Bronchial epithelial cell (primary cell): ENCODE data around the gene DAG1. TPM values are rescaled to one million over a fixed set of nuclear protein-coding genes. Genes with fewer than 3 reads are reported as not detected.

Source experiments
- DNase-seq: peaks from one replicate; pipeline ENCODE4 v3.0.0-alpha.2; 2010; ENCODE audit warnings: low read depth
- FAIRE-seq: peaks from 2 replicates; lab custom pipeline; 2011; peaks lifted over from hg19 to GRCh38; lab: Jason Lieb, UNC
- H3K27me3 ChIP-seq: 2 replicates; pipeline ENCODE4 v1.5.1; 2011; ENCODE audit warnings: low read length; ENCODE audit not compliant: control insufficient read depth, insufficient read depth
- H3K36me3 ChIP-seq: 2 replicates; pipeline ENCODE4 v1.5.1; 2011; ENCODE audit warnings: low read length; ENCODE audit not compliant: control insufficient read depth, insufficient read depth
- H3K4me3 ChIP-seq: 2 replicates; pipeline ENCODE4 v1.5.1; 2011; ENCODE audit warnings: mild to moderate bottlenecking, low read depth, low read length, control low read depth
- CTCF ChIP-seq: IDR thresholded peaks from 2 replicates; pipeline ENCODE4 v1.5.1; 2011; ENCODE audit warnings: mild to moderate bottlenecking, moderate library complexity, low read length, control low read depth, inconsistent platforms; ENCODE audit not compliant: insufficient read depth, severe bottlenecking
- total RNA-seq: library from RNA; depleted of rRNA; stranded (reverse); fragments of >200 nt; gene quantifications from 2 replicates; pipeline ENCODE4 v1.2.1, GENCODE V29; 2014

Gene DAG1
- total RNA-seq, 1 donor from 2014 or later = 20.3 TPM

DNA sequence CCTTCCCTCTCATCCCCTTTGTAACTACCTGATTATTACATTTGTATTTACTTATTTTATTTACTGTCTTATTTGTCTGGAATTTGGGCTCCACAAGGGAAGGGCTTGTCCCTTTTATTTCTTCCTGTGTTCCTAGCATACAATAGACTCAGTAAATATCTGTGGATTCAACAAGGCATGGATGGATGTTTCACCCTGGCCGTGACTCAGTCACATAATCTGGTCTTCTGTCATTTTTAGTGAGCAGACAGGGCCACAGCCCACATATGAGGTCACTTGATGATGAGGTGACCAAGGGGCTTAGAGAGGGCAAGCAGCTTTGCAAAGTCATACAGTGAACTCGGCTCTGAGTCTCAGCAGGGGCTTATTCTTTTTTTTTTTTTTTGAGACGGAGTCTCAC, 7.8 kb upstream of the DAG1 start:
- Histone ChIP-seq H3K27me3 (no peaks in the 10 kb centered on the region), H3K4me3 (no peak overlapping the region), H3K36me3 (no peaks in the 10 kb centered on the region)
- FAIRE-seq (no peak), DNase-seq (peak; percentile 58)
- TF ChIP-seq CTCF = no peak

DNA sequence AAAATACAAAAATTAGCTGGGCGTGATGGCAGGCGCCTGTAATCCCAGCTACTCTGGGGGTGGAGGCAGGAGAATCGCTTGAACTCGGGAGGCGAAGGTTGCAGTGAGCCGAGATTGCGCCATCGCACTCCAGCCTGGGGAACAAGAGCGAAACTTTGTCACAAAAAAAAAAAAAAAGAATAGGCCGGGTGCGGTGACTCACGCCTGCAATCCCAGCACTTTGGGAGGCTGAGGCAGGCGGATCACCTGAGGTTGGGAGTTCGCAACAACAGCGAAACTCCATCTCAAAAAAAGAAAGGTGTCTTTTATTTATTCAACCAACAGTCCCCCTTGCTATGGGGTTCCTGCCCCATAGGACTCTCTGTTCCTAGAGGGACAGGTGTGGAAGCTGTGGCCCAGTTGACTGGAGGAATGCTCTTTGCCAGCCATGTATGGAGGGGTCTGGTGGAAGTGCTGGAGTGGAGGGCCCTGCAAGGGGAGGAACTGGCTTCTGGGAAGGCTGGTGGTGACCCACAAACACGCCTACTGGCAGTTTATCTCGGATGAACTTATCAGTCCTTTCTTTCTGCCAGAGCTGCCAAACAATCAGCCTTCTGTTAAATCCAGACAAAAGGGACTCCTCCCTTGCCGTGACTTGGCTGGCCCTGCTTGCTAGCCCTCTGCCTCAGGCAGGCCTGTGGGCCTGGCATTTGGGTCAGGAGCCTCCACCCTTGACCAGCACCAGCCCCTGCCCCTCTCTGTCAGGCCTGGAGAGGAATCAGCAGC, 4.6 kb upstream of the DAG1 start:
- no peak for DNase-seq
- Histone ChIP-seq H3K4me3 (no peak overlapping the region), H3K36me3 (no peaks in the 10 kb centered on the region), H3K27me3 (no peaks in the 10 kb centered on the region)
- TF ChIP-seq CTCF = no peak
- FAIRE-seq = no peak

DNA sequence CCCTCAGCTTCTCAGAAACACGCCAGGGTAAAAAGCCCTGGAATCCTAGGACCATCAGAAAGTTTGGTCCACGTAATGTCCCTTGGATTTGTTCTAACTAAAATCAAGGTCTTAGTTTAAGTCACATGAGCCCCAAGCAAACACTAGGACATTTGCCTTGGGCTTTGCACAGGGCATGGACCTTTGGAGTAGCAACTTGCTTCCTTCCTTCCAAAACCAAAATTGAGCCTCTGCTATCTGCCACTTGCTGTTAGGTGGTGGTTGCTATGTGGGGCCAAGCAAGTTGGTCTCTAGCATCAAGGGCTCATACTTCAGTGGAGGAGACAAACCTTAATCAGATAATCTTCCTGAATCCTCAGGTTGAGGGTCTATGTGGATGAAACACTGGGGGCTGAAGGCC, 4.0 kb upstream of the DAG1 start:
- H3K27me3 ChIP-seq = no peaks in the 10 kb centered on the region
- no peak for FAIRE-seq
- H3K36me3 ChIP-seq = no peaks in the 10 kb centered on the region
- no peak for TF ChIP-seq CTCF
- DNase-seq = no peak
- H3K4me3 ChIP-seq = no peak overlapping the region

DNA sequence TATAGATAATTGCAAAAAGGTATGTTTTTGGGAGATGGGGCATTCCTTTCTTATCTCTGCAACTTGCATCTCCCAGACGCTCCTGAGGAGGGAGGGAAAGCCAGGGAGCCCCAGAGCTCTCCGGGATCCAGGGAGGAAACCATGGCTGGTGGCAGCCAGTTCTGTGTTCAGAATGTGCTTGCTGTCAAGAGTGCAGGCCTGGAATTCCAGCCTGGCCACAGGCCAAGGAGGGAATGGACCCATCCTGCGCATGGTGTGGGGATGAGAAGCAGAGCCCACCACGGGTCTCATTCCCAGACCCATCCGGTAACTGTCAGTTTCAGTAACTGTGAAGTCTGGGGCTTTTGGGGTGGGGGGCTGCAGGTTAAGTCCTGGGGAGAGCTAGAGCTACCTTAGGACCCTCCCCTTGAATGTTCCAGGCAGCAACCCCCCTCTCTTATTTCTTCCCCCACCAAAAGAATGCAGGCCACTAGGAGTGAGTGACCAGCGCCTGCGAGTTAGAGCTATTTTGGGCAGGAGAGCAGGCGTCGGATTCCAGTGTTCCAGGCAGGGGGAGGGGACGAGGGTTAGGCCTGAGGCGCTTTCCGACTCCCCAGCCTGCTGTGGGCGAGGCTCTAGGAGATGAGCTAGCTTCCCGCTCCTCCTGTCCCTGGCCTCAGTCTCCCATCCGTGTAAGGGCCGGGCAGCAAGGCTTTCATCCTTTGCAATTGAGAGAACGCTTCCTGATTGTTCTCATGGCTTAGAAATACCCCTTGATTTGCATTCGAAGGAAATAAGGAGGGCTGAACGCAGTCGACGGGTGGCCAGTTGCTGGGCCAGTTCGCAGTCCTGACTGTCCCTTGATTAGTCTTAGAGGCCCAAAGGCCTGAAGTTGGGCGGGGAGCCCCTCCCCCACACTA, 781 bp upstream of the DAG1 start:
- no peaks in the 10 kb centered on the region for H3K27me3 ChIP-seq
- no peak for TF ChIP-seq CTCF
- no peaks in the 10 kb centered on the region for H3K36me3 ChIP-seq
- peak overlapping the region; percentile 44 for H3K4me3 ChIP-seq
- DNase-seq (peak; percentile 65), FAIRE-seq (no peak)

- Histone ChIP-seq H3K36me3 (no peaks in the 10 kb centered on the region), H3K27me3 (no peaks in the 10 kb centered on the region), H3K4me3 (peak overlapping the region; percentile 71)
- no peak for TF ChIP-seq CTCF
- FAIRE-seq (no peak), DNase-seq (peak; percentile 35)
These were observed 800 bp downstream of the DAG1 start for GRCh38 chr3:49470714-49471420.
